Epidermal melanocyte (primary cell): ENCODE results near the gene LGALS9C.
"Not testable (repeated sequence)": the region's sequence is repeated elsewhere in the genome, so short reads cannot be mapped to it uniquely, and the experiment has no call there.

ENCODE experiments used
- DNase-seq: peaks from one replicate; pipeline ENCODE4 v3.0.0; 2011; ENCODE audit warnings: low spot score; ENCODE audit not compliant: insufficient read length

LGALS9C gene

GRCh38 chr17:18528435-18528834 lies 51.8 kb downstream of the LGALS9C start:
- not testable (repeated sequence) for DNase-seq

DNA sequence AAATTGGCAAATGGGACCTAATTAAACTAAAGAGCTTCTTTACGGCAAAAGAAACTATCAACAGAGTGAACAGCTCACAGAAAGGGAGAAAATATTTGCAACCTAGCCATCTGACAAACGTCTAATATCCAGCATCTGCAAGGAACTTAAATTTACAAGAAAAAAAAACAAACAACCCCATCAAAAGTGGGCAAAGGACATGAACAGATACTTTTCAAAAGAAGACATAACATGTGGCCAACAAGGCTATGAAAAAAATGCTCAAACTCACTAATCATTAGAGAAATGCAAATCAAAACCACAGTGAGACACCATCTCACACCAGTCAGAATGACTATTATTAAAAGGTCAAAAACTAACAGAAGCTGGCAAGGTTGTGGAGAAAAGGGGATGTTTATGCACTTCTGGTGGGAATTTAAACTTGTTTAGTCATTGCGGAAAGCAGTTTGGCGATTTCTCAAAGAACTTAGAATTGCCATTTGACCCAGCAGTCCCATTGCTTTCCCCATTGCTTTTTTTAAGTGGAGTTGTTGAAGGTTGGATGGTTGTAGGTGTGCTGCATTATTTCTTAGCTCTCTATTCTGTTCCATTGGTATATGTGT lies 52.4 kb downstream of the LGALS9C start:
- not testable (repeated sequence) for DNase-seq

- DNase-seq: not testable (repeated sequence)
Measured at GRCh38 chr17:18530405-18530804, 53.8 kb downstream of the LGALS9C start.

GRCh38 chr17:18542234-18542633 lies 65.6 kb downstream of the LGALS9C start:
- DNase-seq: not testable (repeated sequence)

- DNase-seq: not testable (repeated sequence)
Measured at GRCh38 chr17:18542907-18543306, 66.3 kb downstream of the LGALS9C start.
